NOMO-1 treated with DMSO at 0.1 percent for 48 hours (cell line): ENCODE results near the gene GPD2.

ENCODE experiments used
- DNase-seq: peaks from one replicate; lab custom pipeline; 2025; ENCODE audit not compliant: unreplicated experiment; lab: John Stamatoyannopoulos, UW

GPD2 gene

DNA sequence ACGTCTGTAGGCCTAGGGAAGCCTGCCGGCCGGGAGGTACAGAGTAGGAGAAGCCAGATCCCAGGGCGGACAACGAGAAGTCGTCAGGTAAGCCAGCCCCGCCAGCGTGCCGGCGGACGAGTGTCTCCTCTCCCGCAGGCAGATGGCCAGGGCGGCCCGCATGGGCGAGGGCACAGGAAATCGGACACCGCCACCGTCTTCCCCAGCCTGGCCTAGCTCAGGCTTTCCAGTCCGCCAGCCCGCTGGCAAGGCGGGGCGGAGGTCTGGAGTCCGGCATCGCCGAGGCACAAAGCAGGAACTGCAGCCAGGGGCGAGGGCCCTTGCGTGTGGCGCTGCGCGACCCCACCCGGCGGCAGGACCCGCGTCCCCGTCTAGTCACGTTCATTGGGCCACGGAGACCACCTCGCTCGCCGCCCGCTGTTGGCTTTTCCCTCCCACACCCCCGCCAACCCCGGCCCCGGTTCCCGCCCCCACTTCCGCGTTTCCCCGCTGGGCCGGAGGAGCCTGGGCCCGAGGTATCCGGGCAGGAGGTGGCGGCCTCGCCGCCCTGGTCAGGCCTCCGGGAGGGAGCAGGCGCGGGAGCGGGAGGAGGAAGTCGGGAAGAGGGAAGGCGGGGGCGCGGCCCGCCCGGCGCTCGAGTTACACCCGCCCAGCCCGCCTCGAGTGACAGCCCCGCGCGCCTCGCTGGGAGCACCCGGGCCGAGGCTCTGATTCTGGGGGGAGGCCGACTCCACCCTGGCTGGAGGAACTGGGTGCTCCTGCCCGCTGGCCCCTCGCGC is at the start of gene GPD2:
Gene GPD2 (plus strand): TSS at position 662 of the 779 bp plus-strand sequence. CDS start 39,727 bp downstream, outside the sequence.
- DNase-seq, result peak; percentile 24

DNA sequence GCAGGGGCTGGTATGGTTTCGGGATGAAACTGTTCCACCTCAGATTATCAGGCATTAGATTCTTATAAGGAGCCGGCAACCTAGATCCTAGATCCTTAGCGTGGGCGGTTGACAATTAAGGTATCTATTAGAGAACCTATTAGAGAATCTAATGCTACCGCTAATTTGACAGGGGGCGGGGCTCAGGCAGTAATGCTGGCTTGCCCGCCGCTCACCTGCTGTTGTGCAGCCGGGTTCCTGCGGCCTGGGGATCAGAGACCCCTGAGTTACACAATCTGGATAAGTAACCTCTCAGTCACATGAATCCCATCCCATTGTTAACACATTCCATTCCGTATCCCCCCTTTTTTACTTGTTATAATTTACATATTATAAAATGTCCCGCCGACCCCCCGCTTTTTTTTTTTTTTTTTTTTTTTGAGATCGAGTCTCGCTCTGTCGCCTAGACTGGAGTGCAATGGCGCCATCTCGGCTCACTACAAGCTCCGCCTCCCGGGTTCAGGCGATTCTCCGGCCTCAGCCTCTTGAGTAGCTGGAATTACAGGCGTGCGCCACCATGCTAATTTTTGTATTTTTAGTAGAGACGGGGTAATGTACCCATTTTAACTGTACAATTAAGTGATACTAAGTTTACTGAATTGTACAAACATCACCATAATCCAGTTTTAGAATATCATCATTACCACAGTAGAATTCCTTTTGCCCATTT is 42.0 kb upstream of the GPD2 start:
- no peak for DNase-seq

DNA sequence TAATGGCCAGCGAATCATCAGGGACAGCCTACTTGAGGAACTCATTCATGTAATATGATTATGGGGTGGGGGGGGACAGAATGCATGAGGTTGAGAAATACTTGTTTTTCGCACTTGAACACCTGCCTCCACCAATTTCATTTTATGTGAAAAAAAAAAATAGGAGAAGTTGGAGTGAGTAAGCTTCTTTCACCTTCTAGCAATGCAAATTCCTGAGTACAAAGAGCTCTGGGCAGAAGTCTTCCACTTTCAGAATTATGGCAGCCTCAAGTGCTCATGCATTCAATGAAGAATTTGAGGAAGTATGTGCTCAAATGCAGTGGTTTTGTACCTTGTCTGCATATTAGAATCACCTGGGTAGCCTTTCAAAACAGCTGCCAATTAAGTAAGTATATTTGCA is 40.1 kb upstream of the GPD2 start:
- peak; percentile 89 for DNase-seq

DNA sequence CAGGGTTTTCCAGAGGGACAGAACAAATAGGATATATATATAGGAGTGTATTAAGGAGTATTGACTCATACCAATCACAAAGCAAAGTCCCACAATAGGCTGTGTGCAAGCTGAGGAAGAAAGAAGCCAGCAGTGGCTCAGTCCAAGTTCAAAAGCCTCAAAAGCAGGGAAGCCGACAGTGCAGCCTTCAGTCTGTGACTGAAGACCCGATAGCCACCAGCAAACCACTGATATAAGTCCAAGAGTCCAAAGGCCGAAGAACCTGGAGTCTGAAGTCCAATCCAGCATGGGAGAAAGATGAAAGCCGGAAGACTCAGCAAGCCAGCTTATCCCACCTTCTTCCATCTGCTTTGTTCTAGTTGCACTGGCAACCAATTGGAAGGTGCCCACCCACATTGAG is 39.0 kb upstream of the GPD2 start:
- DNase-seq, result no peak

DNA sequence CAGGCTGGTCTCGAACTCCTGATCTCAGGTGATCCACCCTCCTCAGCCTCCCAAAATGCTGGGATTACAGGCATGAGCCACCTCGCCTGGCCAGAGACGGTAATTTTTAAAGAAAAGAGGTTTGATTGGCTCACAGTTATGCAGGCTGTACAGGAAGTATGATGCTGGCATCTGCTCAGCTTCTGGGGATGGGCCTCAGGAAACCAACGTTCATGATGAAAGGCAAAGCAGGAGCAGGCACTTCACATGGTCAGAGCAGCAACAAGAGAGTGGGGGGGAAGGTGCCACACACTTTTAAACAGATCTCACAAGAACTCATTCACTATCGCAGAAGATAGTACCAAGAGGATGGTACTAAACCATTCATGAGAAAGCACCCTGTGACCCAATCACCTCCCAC is 38.0 kb upstream of the GPD2 start:
- no peak for DNase-seq

DNA sequence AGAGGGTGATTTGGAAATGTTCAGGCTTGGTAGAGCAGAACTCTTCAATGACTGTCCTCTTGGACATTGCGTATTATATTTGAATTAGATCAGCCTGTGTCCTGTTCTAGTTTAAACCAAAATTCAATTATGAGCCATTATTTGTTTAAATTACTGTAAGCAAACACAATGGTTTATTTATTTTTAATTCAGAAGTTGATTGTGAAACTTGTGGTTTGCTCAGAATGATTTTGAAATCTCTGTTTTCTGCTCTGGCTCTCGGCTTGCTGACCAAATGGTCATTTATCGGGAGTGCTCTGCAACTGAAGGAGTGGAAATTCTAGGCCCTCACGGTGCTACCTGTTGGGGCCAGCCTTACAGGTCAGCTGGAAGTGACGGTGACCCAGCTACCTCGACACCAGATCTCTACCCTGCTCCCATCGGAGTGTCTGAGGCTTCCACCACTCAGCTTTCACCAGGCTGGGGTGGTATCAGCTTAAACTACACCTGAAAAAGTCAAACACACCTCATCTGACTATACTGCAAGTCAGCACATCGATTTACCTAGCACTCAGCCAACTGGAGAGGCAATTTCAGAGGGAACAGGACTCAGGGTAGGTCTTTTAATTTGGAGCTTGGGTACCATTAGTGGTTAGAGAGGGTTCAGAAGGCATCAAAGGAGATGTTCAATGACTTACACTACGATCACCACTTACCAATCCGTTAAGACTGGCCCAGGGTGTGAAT is 36.8 kb upstream of the GPD2 start:
- peak; percentile 29 for DNase-seq

DNA sequence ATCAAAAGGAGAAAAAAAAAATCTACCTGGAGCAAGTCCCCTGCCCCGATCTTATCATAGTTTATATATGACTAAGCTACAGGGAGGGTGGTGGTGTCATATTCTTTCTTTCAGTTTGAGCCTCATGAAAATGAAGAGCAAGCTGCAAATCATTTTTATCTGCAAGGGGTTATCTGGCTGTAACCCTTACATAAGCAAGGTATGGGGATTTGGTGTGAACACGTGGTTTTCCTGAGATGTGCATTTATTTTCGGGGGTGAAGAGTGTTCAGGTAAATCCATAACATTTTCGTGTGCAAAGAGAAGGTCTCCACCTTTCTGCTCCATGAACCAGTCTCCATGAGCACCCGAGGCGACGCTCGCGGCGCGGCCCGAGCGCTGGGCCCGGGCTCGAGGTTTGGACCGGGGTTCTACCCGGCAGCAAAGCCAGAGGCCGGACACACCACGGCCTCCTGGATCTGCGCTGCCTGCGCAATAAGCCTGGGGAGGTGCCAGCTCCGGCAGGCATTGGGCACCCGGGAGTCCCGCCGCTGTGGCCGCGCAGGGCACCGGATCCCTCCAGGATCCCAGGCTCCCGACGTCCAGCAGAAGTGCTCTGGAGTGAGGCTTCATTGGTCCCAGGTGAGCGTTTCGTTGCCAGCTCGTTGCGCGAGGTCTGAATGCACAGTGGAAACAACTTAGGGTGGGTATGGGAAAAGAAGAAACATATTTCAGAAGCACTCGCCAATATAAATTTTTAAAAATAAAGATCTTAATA is 36.1 kb upstream of the GPD2 start:
- DNase-seq, result peak; percentile 62

DNA sequence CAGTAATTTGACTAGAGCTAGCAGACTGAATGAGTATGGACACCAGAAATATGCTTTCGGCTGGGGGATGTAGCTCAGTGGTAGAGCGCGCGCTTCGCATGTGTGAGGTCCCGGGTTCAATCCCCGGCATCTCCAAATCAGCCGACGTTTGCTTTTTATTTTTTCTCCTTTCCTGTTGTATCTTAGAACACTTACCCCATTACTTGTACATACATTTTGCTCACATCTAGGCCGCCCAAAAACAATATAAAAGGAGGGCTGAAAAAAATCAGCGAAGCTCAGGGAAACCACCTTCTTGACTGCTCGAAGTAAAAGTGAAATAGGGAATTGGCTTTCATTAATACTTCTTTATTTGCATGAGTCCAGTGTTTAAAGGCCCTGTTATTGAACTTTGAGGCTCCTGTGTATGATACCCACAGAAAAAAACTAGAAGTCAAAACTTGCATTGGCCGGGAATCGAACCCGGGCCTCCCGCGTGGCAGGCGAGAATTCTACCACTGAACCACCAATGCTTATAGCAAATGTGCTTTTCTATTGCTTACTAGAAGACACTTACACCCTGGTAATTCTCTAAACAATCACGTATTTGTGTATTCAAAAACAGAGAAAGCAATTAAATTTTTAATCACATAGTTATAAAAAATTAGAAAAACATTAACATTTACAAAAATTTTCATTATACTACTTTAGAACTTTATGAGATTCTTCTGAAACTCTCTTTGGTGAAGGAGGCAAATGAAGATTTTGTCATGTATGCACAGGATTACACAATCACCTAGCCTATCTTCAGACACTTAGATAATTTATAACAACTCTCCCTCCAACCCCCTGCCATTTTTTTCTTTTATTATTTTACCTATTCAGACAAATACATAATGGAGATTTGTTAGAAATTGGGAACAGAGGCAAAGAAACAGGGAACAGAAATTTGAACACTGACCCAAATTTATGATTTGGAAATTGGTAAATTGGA is 35.2 kb upstream of the GPD2 start:
- peak; percentile 80 for DNase-seq

DNA sequence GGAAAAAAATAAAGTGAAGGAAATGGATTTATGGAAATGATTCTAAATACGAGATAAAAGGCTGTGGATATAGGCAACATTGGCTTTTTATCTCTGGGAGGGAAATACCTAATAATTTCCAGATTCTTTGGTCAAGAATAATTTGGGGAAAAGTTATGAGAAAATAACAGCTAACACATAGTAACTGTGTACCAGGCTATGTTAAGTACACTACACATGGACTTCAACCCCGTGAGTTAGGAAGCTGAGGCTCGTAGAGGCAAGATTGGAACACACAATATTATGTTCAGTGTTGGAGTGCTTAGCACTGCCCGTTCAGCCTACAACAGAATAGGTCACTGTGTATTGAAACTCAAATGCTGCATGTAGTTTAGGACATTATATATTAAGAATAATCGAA is 34.3 kb upstream of the GPD2 start:
- DNase-seq, result no peak

DNA sequence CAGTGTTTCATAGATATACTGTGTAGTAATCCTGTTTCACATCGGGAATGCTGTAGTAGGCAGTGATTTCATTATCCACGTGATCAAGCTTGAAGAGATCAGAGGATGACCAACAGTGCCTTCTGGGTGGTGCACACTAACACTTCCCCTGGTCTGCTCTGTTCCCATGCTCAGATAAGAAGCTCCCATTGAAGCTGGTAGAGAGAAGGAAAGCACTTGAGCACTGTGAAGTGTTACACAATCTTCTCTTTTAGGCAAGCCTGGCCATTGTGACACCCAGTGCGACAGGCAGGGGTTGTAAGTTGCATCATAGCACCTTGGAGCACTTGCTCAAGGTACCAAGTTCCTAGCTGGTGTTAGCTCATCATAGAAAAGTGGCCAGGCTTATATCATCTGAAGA is 30.6 kb upstream of the GPD2 start:
- peak; percentile 98 for DNase-seq

DNA sequence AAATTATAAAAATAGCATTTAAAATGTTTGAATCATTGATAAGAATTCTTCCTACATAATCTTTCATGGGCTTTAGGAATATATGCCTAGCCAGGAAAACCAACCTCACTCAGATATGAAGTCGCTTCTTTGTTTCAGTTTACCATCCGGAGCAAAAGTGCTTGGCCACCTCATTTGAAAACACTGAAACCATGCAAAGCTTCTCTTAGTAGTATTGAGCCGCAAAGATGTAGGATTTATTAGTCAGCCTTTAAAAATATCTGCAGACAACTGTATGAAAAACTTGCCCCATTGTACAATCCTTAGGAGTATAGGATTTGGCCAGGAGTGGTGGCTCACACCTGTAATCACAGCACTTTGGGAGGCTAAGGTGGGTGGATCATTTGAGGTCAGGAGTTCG is 24.3 kb upstream of the GPD2 start:
- DNase-seq, result no peak

DNA sequence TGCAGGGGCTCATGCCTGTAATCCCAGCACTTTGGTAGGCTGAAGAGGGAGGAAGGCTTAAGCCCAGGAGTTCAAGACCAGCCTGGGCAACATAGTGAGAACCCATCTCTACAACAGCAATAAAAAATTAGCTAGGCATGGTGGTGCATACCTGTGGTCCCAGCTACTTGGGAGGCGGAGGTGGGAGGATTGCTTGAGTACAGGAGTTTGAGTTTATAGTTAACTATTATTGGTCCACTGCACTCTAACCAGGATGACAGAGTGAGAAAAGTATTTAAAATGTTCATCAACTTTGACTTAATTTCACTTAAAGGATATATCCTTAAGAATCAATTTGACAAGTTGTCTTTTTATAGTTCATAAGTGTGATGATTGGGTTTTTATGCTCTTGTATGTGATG is 14.3 kb upstream of the GPD2 start:
- DNase-seq, result no peak

DNA sequence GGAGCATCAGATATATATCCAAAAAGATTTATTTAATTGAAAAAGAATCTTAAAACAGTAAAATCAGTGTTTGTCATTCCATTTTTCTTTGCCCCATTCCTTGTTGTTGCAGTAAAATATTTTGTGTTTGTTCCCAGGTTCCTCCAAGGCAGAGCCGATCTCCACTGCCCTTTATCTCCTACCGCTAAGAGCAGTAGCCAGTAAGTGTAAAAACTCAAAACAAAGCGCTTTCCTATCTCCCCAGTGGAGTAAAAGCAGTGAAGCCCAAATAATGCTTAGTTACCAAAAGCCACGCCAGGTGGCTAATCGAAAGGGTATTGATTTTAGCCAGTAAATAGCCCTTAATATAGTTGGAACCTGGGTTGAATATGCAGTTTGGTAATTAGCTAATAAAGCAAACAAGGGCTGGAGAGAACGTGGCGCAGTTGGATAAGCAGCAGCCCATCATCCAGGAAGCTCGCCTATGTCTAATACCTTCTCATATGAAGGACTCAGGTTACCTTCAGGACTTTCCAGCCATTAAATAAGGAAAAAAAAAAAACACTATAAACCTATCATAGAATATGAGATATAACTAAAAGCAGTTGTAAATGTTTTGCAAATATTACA is 12.4 kb upstream of the GPD2 start:
- no peak for DNase-seq

DNA sequence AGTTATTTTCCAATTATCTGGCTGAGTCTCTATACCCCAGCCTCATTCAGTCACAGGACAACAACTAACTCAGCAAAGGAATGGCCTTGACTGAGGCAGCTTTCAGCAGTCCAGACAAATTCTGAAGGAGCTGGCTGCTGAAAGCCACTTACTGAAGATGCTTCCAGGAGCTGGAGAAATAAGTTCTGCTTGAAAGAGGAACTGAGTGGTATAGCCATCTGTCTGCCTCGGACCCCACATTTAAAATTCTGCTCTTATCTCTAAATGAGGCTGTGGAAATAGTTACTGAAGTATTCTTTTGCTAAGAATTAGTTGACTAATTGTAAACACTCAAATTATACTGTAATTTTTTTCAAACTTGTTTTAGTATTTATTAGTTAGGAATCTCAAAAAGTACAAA is 9.1 kb upstream of the GPD2 start:
- peak; percentile 16 for DNase-seq

DNA sequence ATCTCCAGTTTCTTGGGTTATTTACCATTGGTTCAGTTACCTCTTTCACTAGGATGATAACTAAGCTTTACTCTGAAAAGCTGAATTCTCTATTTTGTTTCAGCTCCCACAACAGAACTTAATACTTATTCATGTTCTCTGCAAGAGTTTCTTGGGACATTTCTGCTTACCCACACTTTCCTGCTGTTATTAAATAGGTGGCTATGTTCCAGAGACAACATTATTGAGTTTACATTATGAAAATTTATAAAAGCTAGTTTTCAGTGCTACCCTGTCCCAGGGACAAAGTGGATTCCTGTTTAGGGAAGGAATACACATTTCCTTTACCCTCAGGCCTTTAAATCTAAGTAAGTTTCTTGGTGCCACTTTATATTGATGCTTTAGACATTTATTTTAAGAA is 7.0 kb upstream of the GPD2 start:
- DNase-seq, result no peak

DNA sequence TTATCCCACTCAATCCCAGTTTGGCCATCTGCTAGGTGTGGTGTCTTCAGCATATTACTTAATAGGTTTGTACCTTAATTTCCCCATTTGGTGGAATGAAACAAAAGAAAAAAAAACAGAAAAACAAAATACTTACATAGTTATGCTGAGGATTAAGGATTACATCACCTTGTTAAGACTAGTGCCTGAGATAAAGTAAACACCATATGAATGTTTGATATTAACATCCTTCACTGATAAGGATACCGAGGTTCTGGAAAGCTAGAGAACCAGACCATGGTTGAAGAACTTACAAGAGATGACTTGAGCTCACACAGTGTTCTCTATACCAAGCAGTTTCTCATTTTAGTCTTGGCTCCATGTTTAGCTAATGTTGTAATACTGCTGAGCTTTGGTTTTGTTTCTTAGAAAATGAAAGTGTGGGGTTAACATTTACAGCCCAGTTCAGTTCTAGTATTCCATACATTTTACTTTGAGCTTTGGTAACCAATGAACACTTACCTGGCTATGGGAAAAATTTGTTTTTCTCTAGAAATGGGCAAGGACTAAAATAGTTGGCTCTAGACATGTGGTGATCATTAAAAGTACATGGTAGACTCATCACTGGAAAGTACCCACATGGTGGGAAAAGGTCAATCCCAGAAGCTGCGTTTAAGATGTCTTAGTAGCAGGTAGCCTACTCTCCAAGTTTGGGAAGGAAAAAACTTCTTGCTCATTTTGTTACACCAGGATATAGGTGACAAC is 5.8 kb upstream of the GPD2 start:
- no peak for DNase-seq

DNA sequence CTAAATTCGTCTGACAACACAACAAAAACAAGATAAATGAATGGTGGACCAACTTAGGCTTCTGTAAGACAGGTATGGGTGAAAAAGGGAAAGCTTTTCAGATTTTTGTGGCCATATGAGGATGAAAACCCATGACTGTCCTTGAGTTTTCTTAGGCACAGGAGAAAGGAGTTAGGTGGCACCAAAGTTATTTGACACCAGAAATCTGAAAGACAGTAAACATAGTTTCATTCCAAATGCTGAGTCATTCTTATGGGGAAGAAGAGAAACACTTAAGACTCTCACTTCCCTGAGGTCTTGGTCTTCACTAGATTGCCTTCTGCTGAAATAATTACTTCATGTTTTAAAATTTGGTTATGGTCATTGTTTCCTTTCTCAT is 5.2 kb upstream of the GPD2 start:
- peak; percentile 90 for DNase-seq

DNA sequence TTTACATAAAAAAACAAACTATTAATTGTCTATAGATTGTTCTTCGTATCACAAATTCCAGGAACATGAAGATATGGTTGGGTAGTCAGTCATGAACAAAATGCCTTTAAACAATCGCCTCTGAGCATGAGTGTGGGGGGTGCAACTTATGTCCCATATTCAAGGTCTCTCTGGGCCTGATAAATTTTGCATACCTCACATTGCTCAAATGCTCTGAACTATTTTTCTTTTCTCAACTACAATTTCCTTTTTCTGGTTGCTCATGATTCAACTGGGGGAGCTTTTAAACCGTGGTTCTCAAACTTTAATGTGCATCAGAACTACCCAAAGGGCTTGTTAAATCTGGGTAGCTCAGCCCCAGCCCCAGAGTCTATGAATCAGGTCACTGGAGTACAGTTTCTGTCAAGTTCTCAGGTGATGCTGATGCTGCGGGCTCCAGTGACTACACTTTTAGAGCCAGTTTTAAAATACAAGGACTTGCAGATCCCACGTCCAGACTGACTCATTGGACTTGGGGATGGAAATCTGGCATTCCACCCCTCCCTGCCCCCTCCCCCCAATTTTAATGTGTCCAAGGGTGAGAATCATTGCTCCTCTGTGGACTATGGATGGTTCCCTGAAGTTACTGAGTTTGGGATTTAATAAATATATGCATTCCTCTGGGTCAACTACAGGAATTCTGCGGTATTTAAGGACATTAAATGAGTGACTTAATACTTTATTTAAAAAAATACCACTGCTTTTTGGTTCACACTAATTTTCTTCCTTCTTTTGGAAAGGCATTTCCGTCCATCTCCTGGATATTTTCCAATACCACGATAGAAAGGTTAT is 1.5 kb upstream of the GPD2 start:
- no peak for DNase-seq
